ENCODE measurements around the gene FAM50B. TPM values are rescaled to one million over a fixed set of nuclear protein-coding genes. Genes with fewer than 3 reads are reported as not detected.

FAM50B gene
- polyA plus RNA-seq, 2 donors, result 2.4 to 7.3 TPM

GRCh38 chr6:3819161-3820110 is 29.7 kb upstream of the FAM50B start:
- Histone ChIP-seq H3K27me3 (ENCODE audit: control insufficient read depth in 1 of 2, insufficient read depth in 2 of 2, low read length in 2 of 2) (no peaks in the 10 kb centered on the region), H3K9me3 (ENCODE audit: control insufficient read depth in 2 of 2, insufficient read depth in 1 of 2, low read depth in 1 of 2, low read length in 1 of 2) (no peaks in the 10 kb centered on the region), H3K4me3 (ENCODE audit: low read depth in 1 of 2, low read length in 2 of 2) (no peak overlapping the region), H3K27ac (ENCODE audit: low read depth in 2 of 2, low read length in 1 of 2) (peak overlapping the region in 1 of 2 donors; percentile 40), H3K4me1 (ENCODE audit: control insufficient read depth in 2 of 2, insufficient read depth in 2 of 2, low read length in 1 of 2) (peaks cover 3 to 9% of the 10 kb centered on the region in 2 donors), H3K36me3 (ENCODE audit: control insufficient read depth in 2 of 2, insufficient read depth in 2 of 2, low read length in 1 of 2) (no peaks in the 10 kb centered on the region)
- WGBS, 2 donors, result 69% methylated on average over 12 of the region's 12 CpGs

- Histone ChIP-seq H3K4me1 (ENCODE audit: control insufficient read depth in 2 of 2, insufficient read depth in 2 of 2, low read length in 1 of 2) (peaks cover 3 to 12% of the 10 kb centered on the region in 2 donors), H3K9me3 (ENCODE audit: control insufficient read depth in 2 of 2, insufficient read depth in 1 of 2, low read depth in 1 of 2, low read length in 1 of 2) (no peaks in the 10 kb centered on the region), H3K27me3 (ENCODE audit: control insufficient read depth in 1 of 2, insufficient read depth in 2 of 2, low read length in 2 of 2) (no peaks in the 10 kb centered on the region), H3K27ac (ENCODE audit: low read depth in 2 of 2, low read length in 1 of 2) (no peak overlapping the region), H3K4me3 (ENCODE audit: low read depth in 1 of 2, low read length in 2 of 2) (no peak overlapping the region), H3K36me3 (ENCODE audit: control insufficient read depth in 2 of 2, insufficient read depth in 2 of 2, low read length in 1 of 2) (no peaks in the 10 kb centered on the region)
- 82 to 87% methylated on average over 8 of the region's 8 CpGs for WGBS, 2 donors
These were observed 28.6 kb upstream of the FAM50B start for GRCh38 chr6:3820563-3820962.

- H3K27ac ChIP-seq (ENCODE audit: low read depth in 2 of 2, low read length in 1 of 2), result peak overlapping the region in 1 of 2 donors; percentile 11
- H3K4me1 ChIP-seq (ENCODE audit: control insufficient read depth in 2 of 2, insufficient read depth in 2 of 2, low read length in 1 of 2), result peaks cover 3 to 10% of the 10 kb centered on the region in 2 donors
- H3K4me3 ChIP-seq (ENCODE audit: low read depth in 1 of 2, low read length in 2 of 2), result no peak overlapping the region
- H3K9me3 ChIP-seq (ENCODE audit: control insufficient read depth in 2 of 2, insufficient read depth in 1 of 2, low read depth in 1 of 2, low read length in 1 of 2), result no peaks in the 10 kb centered on the region
- no peaks in the 10 kb centered on the region for H3K36me3 ChIP-seq (ENCODE audit: control insufficient read depth in 2 of 2, insufficient read depth in 2 of 2, low read length in 1 of 2)
- H3K27me3 ChIP-seq (ENCODE audit: control insufficient read depth in 1 of 2, insufficient read depth in 2 of 2, low read length in 2 of 2), result no peaks in the 10 kb centered on the region
- WGBS, 2 donors, result 55 to 57% methylated on average over 14 of the region's 14 CpGs
These were observed 26.3 kb upstream of the FAM50B start for GRCh38 chr6:3822747-3823445.

GRCh38 chr6:3823671-3824070 is 25.5 kb upstream of the FAM50B start:
- H3K36me3 ChIP-seq (ENCODE audit: control insufficient read depth in 2 of 2, insufficient read depth in 2 of 2, low read length in 1 of 2), result no peaks in the 10 kb centered on the region
- no peaks in the 10 kb centered on the region for H3K27me3 ChIP-seq (ENCODE audit: control insufficient read depth in 1 of 2, insufficient read depth in 2 of 2, low read length in 2 of 2)
- WGBS, 2 donors, result 81 to 82% methylated on average over 6 of the region's 6 CpGs
- no peak overlapping the region for H3K4me3 ChIP-seq (ENCODE audit: low read depth in 1 of 2, low read length in 2 of 2)
- peaks cover 3 to 10% of the 10 kb centered on the region in 2 donors for H3K4me1 ChIP-seq (ENCODE audit: control insufficient read depth in 2 of 2, insufficient read depth in 2 of 2, low read length in 1 of 2)
- peak overlapping the region in 1 of 2 donors; percentile 19 for H3K27ac ChIP-seq (ENCODE audit: low read depth in 2 of 2, low read length in 1 of 2)
- H3K9me3 ChIP-seq (ENCODE audit: control insufficient read depth in 2 of 2, insufficient read depth in 1 of 2, low read depth in 1 of 2, low read length in 1 of 2), result no peaks in the 10 kb centered on the region

- Histone ChIP-seq H3K9me3 (ENCODE audit: control insufficient read depth in 2 of 2, insufficient read depth in 1 of 2, low read depth in 1 of 2, low read length in 1 of 2) (no peaks in the 10 kb centered on the region), H3K27ac (ENCODE audit: low read depth in 2 of 2, low read length in 1 of 2) (peak overlapping the region; percentile 78 to 89), H3K4me1 (ENCODE audit: control insufficient read depth in 2 of 2, insufficient read depth in 2 of 2, low read length in 1 of 2) (peaks cover 0 to 10% of the 10 kb centered on the region in 2 donors), H3K27me3 (ENCODE audit: control insufficient read depth in 1 of 2, insufficient read depth in 2 of 2, low read length in 2 of 2) (no peaks in the 10 kb centered on the region), H3K4me3 (ENCODE audit: low read depth in 1 of 2, low read length in 2 of 2) (no peak overlapping the region), H3K36me3 (ENCODE audit: control insufficient read depth in 2 of 2, insufficient read depth in 2 of 2, low read length in 1 of 2) (no peaks in the 10 kb centered on the region)
- WGBS, 2 donors, result 20 to 43% methylated on average over 15 of the region's 15 CpGs
These were observed 23.8 kb upstream of the FAM50B start for GRCh38 chr6:3825331-3825831.

- no peak overlapping the region for H3K4me3 ChIP-seq (ENCODE audit: low read depth in 1 of 2, low read length in 2 of 2)
- WGBS, 2 donors, result 18 to 20% methylated on average over 15 of the region's 15 CpGs
These were observed 23.2 kb upstream of the FAM50B start for GRCh38 chr6:3825851-3826581.

GRCh38 chr6:3829285-3829684 is 19.9 kb upstream of the FAM50B start:
- Histone ChIP-seq H3K27me3 (ENCODE audit: control insufficient read depth in 1 of 2, insufficient read depth in 2 of 2, low read length in 2 of 2) (no peaks in the 10 kb centered on the region), H3K4me1 (ENCODE audit: control insufficient read depth in 2 of 2, insufficient read depth in 2 of 2, low read length in 1 of 2) (peaks cover 0 to 7% of the 10 kb centered on the region in 2 donors), H3K36me3 (ENCODE audit: control insufficient read depth in 2 of 2, insufficient read depth in 2 of 2, low read length in 1 of 2) (no peaks in the 10 kb centered on the region), H3K9me3 (ENCODE audit: control insufficient read depth in 2 of 2, insufficient read depth in 1 of 2, low read depth in 1 of 2, low read length in 1 of 2) (no peaks in the 10 kb centered on the region), H3K4me3 (ENCODE audit: low read depth in 1 of 2, low read length in 2 of 2) (no peak overlapping the region), H3K27ac (ENCODE audit: low read depth in 2 of 2, low read length in 1 of 2) (no peak overlapping the region)
- WGBS, 2 donors, result 88 to 92% methylated on average over 5 of the region's 5 CpGs

More at GRCh38 chr6:3825851-3826581, 23.2 kb upstream of the FAM50B start:
- Histone ChIP-seq H3K27ac (ENCODE audit: low read depth in 2 of 2, low read length in 1 of 2) (peak overlapping the region; percentile 89 to 96), H3K9me3 (ENCODE audit: control insufficient read depth in 2 of 2, insufficient read depth in 1 of 2, low read depth in 1 of 2, low read length in 1 of 2) (no peaks in the 10 kb centered on the region), H3K4me1 (ENCODE audit: control insufficient read depth in 2 of 2, insufficient read depth in 2 of 2, low read length in 1 of 2) (peaks cover 0 to 10% of the 10 kb centered on the region in 2 donors), H3K27me3 (ENCODE audit: control insufficient read depth in 1 of 2, insufficient read depth in 2 of 2, low read length in 2 of 2) (no peaks in the 10 kb centered on the region), H3K36me3 (ENCODE audit: control insufficient read depth in 2 of 2, insufficient read depth in 2 of 2, low read length in 1 of 2) (no peaks in the 10 kb centered on the region)

- no peak overlapping the region for H3K4me3 ChIP-seq (ENCODE audit: low read depth in 1 of 2, low read length in 2 of 2)
- no peak overlapping the region for H3K27ac ChIP-seq (ENCODE audit: low read depth in 2 of 2, low read length in 1 of 2)
- no peaks in the 10 kb centered on the region for H3K27me3 ChIP-seq (ENCODE audit: control insufficient read depth in 1 of 2, insufficient read depth in 2 of 2, low read length in 2 of 2)
- H3K36me3 ChIP-seq (ENCODE audit: control insufficient read depth in 2 of 2, insufficient read depth in 2 of 2, low read length in 1 of 2), result no peaks in the 10 kb centered on the region
- WGBS, 2 donors, result 84 to 85% methylated on average over 4 of the region's 4 CpGs
- H3K4me1 ChIP-seq (ENCODE audit: control insufficient read depth in 2 of 2, insufficient read depth in 2 of 2, low read length in 1 of 2), result peaks cover 0 to 4% of the 10 kb centered on the region in 2 donors
- no peaks in the 10 kb centered on the region for H3K9me3 ChIP-seq (ENCODE audit: control insufficient read depth in 2 of 2, insufficient read depth in 1 of 2, low read depth in 1 of 2, low read length in 1 of 2)
These were observed 18.4 kb upstream of the FAM50B start for GRCh38 chr6:3830806-3831205.

All from esophagus (tissue), 2 donors.